GM12892 (cell line): ENCODE measurements around the gene PAX7.

Source experiments
- POLR2A ChIP-seq: IDR thresholded peaks from 2 replicates; pipeline ENCODE4 v1.6.1; 2011; ENCODE audit warnings: low read depth, low read length, control low read depth
- POLR2AphosphoS5 ChIP-seq: IDR thresholded peaks from 2 replicates; pipeline ENCODE4 v1.6.1; 2011; ENCODE audit warnings: low read depth, low read length, control low read depth
- TAF1 ChIP-seq: IDR thresholded peaks from 2 replicates; pipeline ENCODE4 v1.6.1; 2011; ENCODE audit warnings: low read depth, mild to moderate bottlenecking, control low read depth, low read length, borderline replicate concordance

- TF ChIP-seq POLR2AphosphoS5 (no peak), POLR2A (no peak), TAF1 (no peak)
These were observed at the start of gene PAX7 for GRCh38 chr1:18630511-18631495.
